C4-2B (cell line): ENCODE results near the gene PEX5.
"Not testable (repeated sequence)": the region's sequence is repeated elsewhere in the genome, so short reads cannot be mapped to it uniquely, and the experiment has no call there.

Experiments used
- H3K27ac ChIP-seq: fragments of 450-650 bp; 2 replicates; pipeline ENCODE4 v1.5.1; 2017
- CTCF ChIP-seq: fragments of 450-650 bp; conservative IDR thresholded peaks from 2 replicates; pipeline ENCODE4 v1.5.1; 2017; ENCODE audit warnings: mild to moderate bottlenecking
- ZFX ChIP-seq: fragments of 450-650 bp; IDR thresholded peaks from 2 replicates; pipeline ENCODE4 v1.6.1; 2017

PEX5 gene

GRCh38 chr12:7242176-7243101, 53.0 kb downstream of the PEX5 start:
- no peak overlapping the region for H3K27ac ChIP-seq
- TF ChIP-seq ZFX (no peak), CTCF (no peak)

GRCh38 chr12:7251328-7251996, 62.0 kb downstream of the PEX5 start:
- H3K27ac ChIP-seq: not testable (repeated sequence)

GRCh38 chr12:7259060-7259459, 69.6 kb downstream of the PEX5 start:
- TF ChIP-seq CTCF (no peak), ZFX (no peak)
- no peak overlapping the region for H3K27ac ChIP-seq
